Central memory CD8-positive, alpha-beta T cell (primary cell): ENCODE data around the gene PCDHA1.
"Not testable (repeated sequence)": the region's sequence is repeated elsewhere in the genome, so short reads cannot be mapped to it uniquely, and the experiment has no call there.

Experiments
- ATAC-seq: fragments of 150-1000 bp; cut with Tn5 transposase; replicated peaks from 2 replicates; pipeline ENCODE4 v1.10.0; 2022; ENCODE audit warnings: mild to moderate bottlenecking, moderate FRiP score, moderate number of reproducible peaks; ENCODE audit not compliant: poor library complexity, severe bottlenecking; ENCODE audit errors: extremely low read depth
- DNase-seq, 2 donors: peaks; one replicate each; pipeline ENCODE4 v3.0.0; 2021; ENCODE audit warnings: low spot score in 2 of 2
- H3K27ac Mint-ChIP-seq: one replicate; pipeline ENCODE4 v1.8.0; 2022; ENCODE audit warnings: low read depth, mild to moderate bottlenecking, moderate library complexity, mixed read lengths
- H3K27me3 Mint-ChIP-seq: one replicate; pipeline ENCODE4 v1.8.0; 2022; ENCODE audit warnings: mixed read lengths
- H3K36me3 Mint-ChIP-seq: one replicate; pipeline ENCODE4 v1.8.0; 2022; ENCODE audit warnings: mild to moderate bottlenecking, moderate library complexity, mixed read lengths; ENCODE audit not compliant: insufficient read depth
- H3K4me1 Mint-ChIP-seq: one replicate; pipeline ENCODE4 v1.8.0; 2022; ENCODE audit warnings: mixed read lengths
- H3K4me3 Mint-ChIP-seq: one replicate; pipeline ENCODE4 v1.8.0; 2022; ENCODE audit warnings: mild to moderate bottlenecking, moderate library complexity, mixed read lengths
- H3K9me3 Mint-ChIP-seq: one replicate; pipeline ENCODE4 v1.8.0; 2022; ENCODE audit warnings: mixed read lengths

PCDHA1 gene

GRCh38 chr5:140822969-140823368 is 37.0 kb downstream of the PCDHA1 start:
- H3K27me3 Mint-ChIP-seq, result peaks cover 22% of the 10 kb centered on the region
- H3K27ac Mint-ChIP-seq, H3K4me3 Mint-ChIP-seq, DNase-seq, H3K4me1 Mint-ChIP-seq, H3K36me3 Mint-ChIP-seq, ATAC-seq, H3K9me3 Mint-ChIP-seq: not testable (repeated sequence)

- H3K4me3 Mint-ChIP-seq, result no peak overlapping the region
- DNase-seq (no peak), ATAC-seq (no peak)
- peaks cover 25% of the 10 kb centered on the region for H3K27me3 Mint-ChIP-seq
- no peaks in the 10 kb centered on the region for H3K9me3 Mint-ChIP-seq
- no peaks in the 10 kb centered on the region for H3K36me3 Mint-ChIP-seq
- H3K4me1 Mint-ChIP-seq, result no peaks in the 10 kb centered on the region
- H3K27ac Mint-ChIP-seq, result no peak overlapping the region
These were observed 37.5 kb downstream of the PCDHA1 start for GRCh38 chr5:140823475-140823874.

- H3K27me3 Mint-ChIP-seq, result peaks cover 44% of the 10 kb centered on the region
- no peaks in the 10 kb centered on the region for H3K4me1 Mint-ChIP-seq
- H3K4me3 Mint-ChIP-seq, result no peak within 1 kb of the TSS
- no peaks in the 10 kb centered on the region for H3K36me3 Mint-ChIP-seq
- H3K27ac Mint-ChIP-seq, result no peak within 1 kb of the TSS
- ATAC-seq (no peak), DNase-seq (no peak)
- H3K9me3 Mint-ChIP-seq, result no peaks in the 10 kb centered on the region
These were observed 41.9 kb downstream of the PCDHA1 start, which contains the start of gene PCDHA6 for GRCh38 chr5:140827704-140828361. Gene PCDHA6, plus strand, starts transcription at chr5:140827960. Its CDS starts 132 bp downstream, at chr5:140828092.

- Mint-ChIP-seq H3K9me3 (no peaks in the 10 kb centered on the region), H3K36me3 (no peaks in the 10 kb centered on the region), H3K4me3 (no peak overlapping the region), H3K4me1 (no peaks in the 10 kb centered on the region), H3K27me3 (peaks cover 49% of the 10 kb centered on the region), H3K27ac (no peak overlapping the region)
- DNase-seq (no peak), ATAC-seq (no peak)
These were observed 42.4 kb downstream of the PCDHA1 start for GRCh38 chr5:140828362-140828737.

- H3K27ac Mint-ChIP-seq, H3K9me3 Mint-ChIP-seq, H3K4me3 Mint-ChIP-seq, ATAC-seq, H3K36me3 Mint-ChIP-seq, DNase-seq, H3K4me1 Mint-ChIP-seq: not testable (repeated sequence)
- peaks cover 50% of the 10 kb centered on the region for H3K27me3 Mint-ChIP-seq
These were observed 43.9 kb downstream of the PCDHA1 start for GRCh38 chr5:140829511-140830501.

- DNase-seq (no peak), ATAC-seq (no peak)
- no peaks in the 10 kb centered on the region for H3K9me3 Mint-ChIP-seq
- H3K27ac Mint-ChIP-seq, result no peak within 1 kb of the TSS
- no peak within 1 kb of the TSS for H3K4me3 Mint-ChIP-seq
- no peaks in the 10 kb centered on the region for H3K4me1 Mint-ChIP-seq
- peaks cover 3% of the 10 kb centered on the region for H3K36me3 Mint-ChIP-seq
- peaks cover 25% of the 10 kb centered on the region for H3K27me3 Mint-ChIP-seq
These were observed 48.1 kb downstream of the PCDHA1 start, which contains the start of gene PCDHA7 for GRCh38 chr5:140833993-140834392. Gene PCDHA7, plus strand, starts transcription at chr5:140834269. Its CDS starts 115 bp downstream, at chr5:140834384.

GRCh38 chr5:140834439-140835008 is 48.6 kb downstream of the PCDHA1 start:
- H3K27me3 Mint-ChIP-seq, result peaks cover 29% of the 10 kb centered on the region
- DNase-seq, H3K4me3 Mint-ChIP-seq: not testable (repeated sequence)

GRCh38 chr5:140835622-140836510 is 49.9 kb downstream of the PCDHA1 start:
- peaks cover 3% of the 10 kb centered on the region for H3K36me3 Mint-ChIP-seq
- DNase-seq (no peak), ATAC-seq (no peak)
- no peak overlapping the region for H3K4me3 Mint-ChIP-seq
- no peaks in the 10 kb centered on the region for H3K4me1 Mint-ChIP-seq
- no peak overlapping the region for H3K27ac Mint-ChIP-seq
- H3K27me3 Mint-ChIP-seq, result peaks cover 37% of the 10 kb centered on the region
- H3K9me3 Mint-ChIP-seq, result no peaks in the 10 kb centered on the region

More at GRCh38 chr5:140834439-140835008, 48.6 kb downstream of the PCDHA1 start:
- H3K36me3 Mint-ChIP-seq, H3K4me1 Mint-ChIP-seq, H3K27ac Mint-ChIP-seq, H3K9me3 Mint-ChIP-seq, ATAC-seq: not testable (repeated sequence)

GRCh38 chr5:140840978-140841962 is 55.3 kb downstream of the PCDHA1 start, which contains the start of gene PCDHA8:
Gene PCDHA8, plus strand, starts transcription at chr5:140841187. Its CDS starts 135 bp downstream, at chr5:140841322.
- Mint-ChIP-seq H3K27me3 (peaks cover 24% of the 10 kb centered on the region), H3K4me3 (no peak within 1 kb of the TSS), H3K36me3 (no peaks in the 10 kb centered on the region), H3K9me3 (no peaks in the 10 kb centered on the region), H3K27ac (no peak within 1 kb of the TSS), H3K4me1 (no peaks in the 10 kb centered on the region)
- ATAC-seq, result no peak
- DNase-seq, result no peak

GRCh38 chr5:140842798-140843733 is 57.1 kb downstream of the PCDHA1 start:
- no peak for DNase-seq
- Mint-ChIP-seq H3K36me3 (no peaks in the 10 kb centered on the region), H3K27me3 (peaks cover 38% of the 10 kb centered on the region), H3K27ac (no peak overlapping the region), H3K4me1 (no peaks in the 10 kb centered on the region), H3K9me3 (peaks cover 6% of the 10 kb centered on the region), H3K4me3 (no peak overlapping the region)
- ATAC-seq, result no peak
